GM23338 (cell line): ENCODE measurements around the gene ORM1. TPM values are rescaled to one million over a fixed set of nuclear protein-coding genes. Genes with fewer than 3 reads are reported as not detected.

Source experiments
- ATAC-seq: fragments of 200-7000 bp; cut with Tn5 transposase; 3 replicates; pipeline ENCODE4 v1.9.1; 2020
- DNase-seq: peaks from one replicate; pipeline ENCODE4 v3.0.0-alpha.2; 2015; ENCODE audit warnings: low spot score
- H2AFZ ChIP-seq: fragments of 200-600 bp; sonication (generic); 2 replicates; pipeline ENCODE4 v1.8.0; 2016; ENCODE audit warnings: antibody characterized with exemption, mild to moderate bottlenecking, moderate library complexity
- H3F3A ChIP-seq: fragments of 200-600 bp; sonication (generic); replicated peaks from 2 replicates; pipeline ENCODE4 v1.8.0; 2017; ENCODE audit warnings: antibody characterized with exemption, mixed run types, low read depth
- H3K27ac ChIP-seq: fragments of 200-600 bp; sonication (generic); 2 replicates; pipeline ENCODE4 v1.6.1; 2016; ENCODE audit warnings: low read depth
- H3K27me3 ChIP-seq: fragments of 200-600 bp; sonication (generic); 2 replicates; pipeline ENCODE4 v1.8.0; 2016; ENCODE audit warnings: mild to moderate bottlenecking, mixed run types, moderate library complexity; ENCODE audit not compliant: insufficient read depth
- H3K36me3 ChIP-seq: fragments of 200-600 bp; sonication (generic); 2 replicates; pipeline ENCODE4 v1.8.0; 2016; ENCODE audit warnings: mild to moderate bottlenecking; ENCODE audit not compliant: insufficient read depth
- H3K4me1 ChIP-seq: fragments of 200-600 bp; sonication (generic); 2 replicates; pipeline ENCODE4 v1.8.0; 2016; ENCODE audit warnings: mild to moderate bottlenecking, moderate library complexity; ENCODE audit not compliant: insufficient read depth
- H3K4me2 ChIP-seq: fragments of 200-600 bp; sonication (generic); 2 replicates; pipeline ENCODE4 v1.7.1; 2017; ENCODE audit warnings: mixed run types
- H3K4me3 ChIP-seq: fragments of 200-600 bp; sonication (generic); 2 replicates; pipeline ENCODE4 v1.6.1; 2016; ENCODE audit warnings: mixed run types
- H3K79me2 ChIP-seq: fragments of 200-600 bp; sonication (generic); replicated peaks from 2 replicates; pipeline ENCODE4 v1.8.0; 2017; ENCODE audit warnings: mild to moderate bottlenecking; ENCODE audit not compliant: insufficient read depth
- H3K9me2 ChIP-seq: fragments of 200-600 bp; sonication (generic); 2 replicates; pipeline ENCODE4 v1.8.0; 2017; ENCODE audit not compliant: insufficient read depth
- H4K20me1 ChIP-seq: fragments of 200-600 bp; sonication (generic); replicated peaks from 2 replicates; pipeline ENCODE4 v1.8.0; 2017; ENCODE audit warnings: mild to moderate bottlenecking; ENCODE audit not compliant: insufficient read depth
- H3K27ac Mint-ChIP-seq: 2 replicates; pipeline ENCODE4 v1.8.0; 2020; ENCODE audit warnings: inconsistent platforms, mild to moderate bottlenecking, moderate library complexity, mixed read lengths
- H3K27me3 Mint-ChIP-seq: 3 replicates; pipeline ENCODE4 v1.8.0; 2022; ENCODE audit warnings: low read depth, mild to moderate bottlenecking, moderate library complexity, mixed read lengths, inconsistent platforms; ENCODE audit not compliant: insufficient read depth, poor library complexity
- H3K36me3 Mint-ChIP-seq: 3 replicates; pipeline ENCODE4 v1.8.0; 2021; ENCODE audit warnings: low read depth, mild to moderate bottlenecking, inconsistent platforms, moderate library complexity, mixed read lengths
- H3K4me1 Mint-ChIP-seq: 3 replicates; pipeline ENCODE4 v1.8.0; 2020; ENCODE audit warnings: mild to moderate bottlenecking, inconsistent platforms, mixed read lengths
- H3K4me3 Mint-ChIP-seq: 3 replicates; pipeline ENCODE4 v1.8.0; 2021; ENCODE audit warnings: moderate library complexity, mild to moderate bottlenecking, inconsistent platforms, mixed read lengths
- H3K9me3 Mint-ChIP-seq: 3 replicates; pipeline ENCODE4 v1.8.0; 2020; ENCODE audit warnings: moderate library complexity, mild to moderate bottlenecking, inconsistent platforms, mixed read lengths
- CREB1 ChIP-seq: fragments of 250-450 bp; sonication (Bioruptor Pico); IDR thresholded peaks from 2 replicates; pipeline ENCODE4 v1.5.0; 2020; ENCODE audit warnings: low read depth, mild to moderate bottlenecking, moderate library complexity
- EZH2phosphoT487 ChIP-seq: fragments of 200-600 bp; sonication (generic); IDR thresholded peaks from one replicate; pipeline ENCODE4 v1.8.1; 2018; ENCODE audit warnings: antibody characterized with exemption; ENCODE audit not compliant: unreplicated experiment
- NANOG ChIP-seq: IDR thresholded peaks from 2 replicates; pipeline ENCODE4 v1.6.1; 2016; ENCODE audit warnings: antibody characterized with exemption, borderline replicate concordance
- POLR2AphosphoS5 ChIP-seq: IDR thresholded peaks from 2 replicates; pipeline ENCODE4 v1.6.1; 2016; ENCODE audit warnings: antibody characterized with exemption, low read depth
- STAT1 ChIP-seq: IDR thresholded peaks from one replicate; pipeline ENCODE4 v1.6.1; 2016; ENCODE audit warnings: antibody characterized with exemption; ENCODE audit not compliant: unreplicated experiment
- ZNF114 ChIP-seq: fragments of 250-450 bp; sonication (Bioruptor Pico); IDR thresholded peaks from 2 replicates; pipeline ENCODE4 v1.5.0; 2020; ENCODE audit warnings: mild to moderate bottlenecking, moderate library complexity
- polyA plus RNA-seq: library from polyadenylated mRNA; unstranded; fragments of >200 nt; fragmentation: Nextera tagmentation; extraction: Ambion mirVana; gene quantifications from 2 replicates; pipeline ENCODE4 v1.2.1, GENCODE V29; 2016
- total RNA-seq: library from RNA; depleted of rRNA; stranded (reverse); fragments of >200 nt; shearing (Covaris generic); gene quantifications from 2 replicates; pipeline ENCODE4 v1.2.3, GENCODE V29; 2014
- TF ChIP-seq, protein P1 (sequence below), 2 experiments: fragments of 200-600 bp in 1 of 2; sonication (generic) in 1 of 2; conservative IDR thresholded peaks; 2 replicates each; pipeline versions ENCODE4 v1.5.1 to v1.6.1; 2016 to 2017; ENCODE audit warnings: antibody characterized with exemption in 2 of 2, low read depth in 2 of 2, mild to moderate bottlenecking in 2 of 2, moderate library complexity in 1 of 2
- TF ChIP-seq, protein P2 (sequence below): IDR thresholded peaks from one replicate; pipeline ENCODE4 v1.6.1; 2018; ENCODE audit warnings: antibody characterized with exemption; ENCODE audit not compliant: unreplicated experiment
- TF ChIP-seq, protein P3 (sequence below): IDR thresholded peaks from 2 replicates; pipeline ENCODE4 v1.6.1; 2016; ENCODE audit warnings: antibody characterized with exemption

Gene ORM1
- total and polyA plus RNA-seq, 2 experiments from 2014 or later: not detected

DNA sequence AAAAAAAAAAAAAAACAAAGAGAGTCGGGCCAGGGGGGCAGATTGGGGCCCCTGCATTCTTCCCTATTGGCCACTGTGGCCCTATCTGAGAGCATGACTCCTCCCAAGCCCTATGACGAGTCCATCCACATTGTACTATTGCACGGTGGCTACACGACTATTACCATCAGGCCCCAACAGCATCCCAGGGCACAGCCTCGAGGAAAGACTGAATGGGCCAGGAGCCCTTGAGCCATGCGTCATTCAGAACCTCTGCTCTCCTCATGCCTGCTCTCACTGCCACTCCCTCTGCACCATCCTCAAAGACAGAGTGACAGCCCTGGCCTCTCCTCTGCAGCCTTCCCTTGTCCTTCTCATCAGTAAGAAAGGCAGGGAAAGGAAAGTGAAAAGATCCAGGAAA, 20.2 kb upstream of the ORM1 start (continued):
- TF ChIP-seq, protein P1, sequence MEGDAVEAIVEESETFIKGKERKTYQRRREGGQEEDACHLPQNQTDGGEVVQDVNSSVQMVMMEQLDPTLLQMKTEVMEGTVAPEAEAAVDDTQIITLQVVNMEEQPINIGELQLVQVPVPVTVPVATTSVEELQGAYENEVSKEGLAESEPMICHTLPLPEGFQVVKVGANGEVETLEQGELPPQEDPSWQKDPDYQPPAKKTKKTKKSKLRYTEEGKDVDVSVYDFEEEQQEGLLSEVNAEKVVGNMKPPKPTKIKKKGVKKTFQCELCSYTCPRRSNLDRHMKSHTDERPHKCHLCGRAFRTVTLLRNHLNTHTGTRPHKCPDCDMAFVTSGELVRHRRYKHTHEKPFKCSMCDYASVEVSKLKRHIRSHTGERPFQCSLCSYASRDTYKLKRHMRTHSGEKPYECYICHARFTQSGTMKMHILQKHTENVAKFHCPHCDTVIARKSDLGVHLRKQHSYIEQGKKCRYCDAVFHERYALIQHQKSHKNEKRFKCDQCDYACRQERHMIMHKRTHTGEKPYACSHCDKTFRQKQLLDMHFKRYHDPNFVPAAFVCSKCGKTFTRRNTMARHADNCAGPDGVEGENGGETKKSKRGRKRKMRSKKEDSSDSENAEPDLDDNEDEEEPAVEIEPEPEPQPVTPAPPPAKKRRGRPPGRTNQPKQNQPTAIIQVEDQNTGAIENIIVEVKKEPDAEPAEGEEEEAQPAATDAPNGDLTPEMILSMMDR (conservative IDR thresholded peaks at IDR 0.05; ENCODE audit: low read depth in 2 of 2): no peak
- no peak for TF ChIP-seq POLR2AphosphoS5
- no peak for TF ChIP-seq EZH2phosphoT487
- no peak for TF ChIP-seq CREB1

DNA sequence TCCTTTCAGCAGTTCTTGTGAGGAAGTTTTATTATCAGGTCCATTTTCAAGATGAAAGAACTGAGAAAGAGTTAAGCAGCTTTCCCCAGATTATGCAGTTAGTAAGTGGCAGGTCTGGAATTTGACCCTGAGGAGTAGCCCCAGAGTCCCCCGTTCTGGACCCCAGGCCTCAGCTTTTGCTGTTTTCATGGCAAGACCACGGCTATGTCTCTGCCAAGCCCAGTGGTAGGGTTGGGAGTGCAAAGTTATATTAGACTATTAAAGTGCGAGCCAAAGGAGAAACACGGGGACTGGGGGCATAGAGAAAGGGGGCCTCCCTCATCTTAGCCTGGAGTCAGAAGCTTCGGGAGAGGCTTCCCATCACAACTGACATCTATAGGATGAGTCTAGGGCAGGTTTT, 19.3 kb upstream of the ORM1 start:
- no peak for ATAC-seq
- Mint-ChIP-seq H3K4me1 (peaks cover 4% of the 10 kb centered on the region), H3K4me3 (no peak overlapping the region), H3K9me3 (no peaks in the 10 kb centered on the region), H3K36me3 (peaks cover 10% of the 10 kb centered on the region; the same call in 2 of the 3 replicates), H3K27me3 (peaks cover 7% of the 10 kb centered on the region), H3K27ac (no peak overlapping the region)
- Histone ChIP-seq H3K4me2 (no peak overlapping the region), H3K4me1 (no peaks in the 10 kb centered on the region), H3K27me3 (no peaks in the 10 kb centered on the region), H3K4me3 (no peak overlapping the region), H3K27ac (no peak overlapping the region), H3K36me3 (no peaks in the 10 kb centered on the region), H4K20me1 (no peaks in the 10 kb centered on the region), H3K79me2 (no peaks in the 10 kb centered on the region), H3F3A (peaks cover 6% of the 10 kb centered on the region; the same call in 1 of the 2 replicates), H2AFZ (no peak overlapping the region), H3K9me2 (no peaks in the 10 kb centered on the region)
- no peak for DNase-seq
- TF ChIP-seq, protein P2, sequence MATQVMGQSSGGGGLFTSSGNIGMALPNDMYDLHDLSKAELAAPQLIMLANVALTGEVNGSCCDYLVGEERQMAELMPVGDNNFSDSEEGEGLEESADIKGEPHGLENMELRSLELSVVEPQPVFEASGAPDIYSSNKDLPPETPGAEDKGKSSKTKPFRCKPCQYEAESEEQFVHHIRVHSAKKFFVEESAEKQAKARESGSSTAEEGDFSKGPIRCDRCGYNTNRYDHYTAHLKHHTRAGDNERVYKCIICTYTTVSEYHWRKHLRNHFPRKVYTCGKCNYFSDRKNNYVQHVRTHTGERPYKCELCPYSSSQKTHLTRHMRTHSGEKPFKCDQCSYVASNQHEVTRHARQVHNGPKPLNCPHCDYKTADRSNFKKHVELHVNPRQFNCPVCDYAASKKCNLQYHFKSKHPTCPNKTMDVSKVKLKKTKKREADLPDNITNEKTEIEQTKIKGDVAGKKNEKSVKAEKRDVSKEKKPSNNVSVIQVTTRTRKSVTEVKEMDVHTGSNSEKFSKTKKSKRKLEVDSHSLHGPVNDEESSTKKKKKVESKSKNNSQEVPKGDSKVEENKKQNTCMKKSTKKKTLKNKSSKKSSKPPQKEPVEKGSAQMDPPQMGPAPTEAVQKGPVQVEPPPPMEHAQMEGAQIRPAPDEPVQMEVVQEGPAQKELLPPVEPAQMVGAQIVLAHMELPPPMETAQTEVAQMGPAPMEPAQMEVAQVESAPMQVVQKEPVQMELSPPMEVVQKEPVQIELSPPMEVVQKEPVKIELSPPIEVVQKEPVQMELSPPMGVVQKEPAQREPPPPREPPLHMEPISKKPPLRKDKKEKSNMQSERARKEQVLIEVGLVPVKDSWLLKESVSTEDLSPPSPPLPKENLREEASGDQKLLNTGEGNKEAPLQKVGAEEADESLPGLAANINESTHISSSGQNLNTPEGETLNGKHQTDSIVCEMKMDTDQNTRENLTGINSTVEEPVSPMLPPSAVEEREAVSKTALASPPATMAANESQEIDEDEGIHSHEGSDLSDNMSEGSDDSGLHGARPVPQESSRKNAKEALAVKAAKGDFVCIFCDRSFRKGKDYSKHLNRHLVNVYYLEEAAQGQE: no peak
- TF ChIP-seq, protein P1 (conservative IDR thresholded peaks at IDR 0.05; ENCODE audit: low read depth in 2 of 2): no peak
- TF ChIP-seq STAT1 (no peak), NANOG (no peak), ZNF114 (CRISPR knock-in tag) (no peak)
- TF ChIP-seq, protein P3, sequence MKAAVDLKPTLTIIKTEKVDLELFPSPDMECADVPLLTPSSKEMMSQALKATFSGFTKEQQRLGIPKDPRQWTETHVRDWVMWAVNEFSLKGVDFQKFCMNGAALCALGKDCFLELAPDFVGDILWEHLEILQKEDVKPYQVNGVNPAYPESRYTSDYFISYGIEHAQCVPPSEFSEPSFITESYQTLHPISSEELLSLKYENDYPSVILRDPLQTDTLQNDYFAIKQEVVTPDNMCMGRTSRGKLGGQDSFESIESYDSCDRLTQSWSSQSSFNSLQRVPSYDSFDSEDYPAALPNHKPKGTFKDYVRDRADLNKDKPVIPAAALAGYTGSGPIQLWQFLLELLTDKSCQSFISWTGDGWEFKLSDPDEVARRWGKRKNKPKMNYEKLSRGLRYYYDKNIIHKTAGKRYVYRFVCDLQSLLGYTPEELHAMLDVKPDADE: no peak
